ENCODE results near the gene IRS2. TPM values are rescaled to one million over a fixed set of nuclear protein-coding genes. Genes with fewer than 3 reads are reported as not detected.

IRS2 gene
- total and polyA plus RNA-seq, 2 experiments from 2014 or later = 3.6 to 14.5 TPM

- Histone ChIP-seq H4K20me1 (replicated peaks; ENCODE audit: insufficient read depth) (peaks cover 25% of the 10 kb centered on the region), H3K9me2 (ENCODE audit: insufficient read depth) (no peaks in the 10 kb centered on the region), H2AFZ (no peak overlapping the region), H3K4me1 (ENCODE audit: insufficient read depth) (peaks cover 7% of the 10 kb centered on the region; the same call in 1 of the 2 replicates), H3K36me3 (ENCODE audit: insufficient read depth) (no peaks in the 10 kb centered on the region), H3K27ac (ENCODE audit: low read depth) (no peak overlapping the region), H3K27me3 (ENCODE audit: insufficient read depth) (no peaks in the 10 kb centered on the region), H3K79me2 (replicated peaks; ENCODE audit: insufficient read depth) (peaks cover 78% of the 10 kb centered on the region), H3F3A (replicated peaks; ENCODE audit: low read depth) (no peaks in the 10 kb centered on the region), H3K4me3 (no peak overlapping the region), H3K4me2 (0 out of 2 replicates have a peak overlapping the region, but pooled peaks have one; percentile 23)
- Mint-ChIP-seq H3K27me3 (ENCODE audit: insufficient read depth, low read depth, poor library complexity) (peaks cover 5% of the 10 kb centered on the region), H3K4me3 (no peak overlapping the region), H3K36me3 (ENCODE audit: low read depth) (peaks cover 25% of the 10 kb centered on the region), H3K4me1 (peaks cover 28% of the 10 kb centered on the region), H3K27ac (no peak overlapping the region), H3K9me3 (no peaks in the 10 kb centered on the region)
- DNase-seq (ENCODE audit: low spot score) (no peak), ATAC-seq (no peak)
- TF ChIP-seq JUNB (IDR thresholded peaks at IDR 0.05; ENCODE audit: unreplicated experiment) = no peak
- no peak for TF ChIP-seq EZH2 (IDR thresholded peaks at IDR 0.05; ENCODE audit: low read depth, unreplicated experiment)
- TF ChIP-seq CREB1 (CRISPR knock-in tag; IDR thresholded peaks at IDR 0.05; ENCODE audit: low read depth) = no peak
- no peak for TF ChIP-seq EZH2phosphoT487 (IDR thresholded peaks at IDR 0.05; ENCODE audit: unreplicated experiment)
- no peak for TF ChIP-seq ETS1 (IDR thresholded peaks at IDR 0.05)
- TF ChIP-seq CTCF (conservative IDR thresholded peaks at IDR 0.05; ENCODE audit: low read depth in 2 of 2) = no peak
- TF ChIP-seq NANOG (IDR thresholded peaks at IDR 0.05; ENCODE audit: borderline replicate concordance) = no peak
- no peak for TF ChIP-seq REST (IDR thresholded peaks at IDR 0.05; ENCODE audit: unreplicated experiment)
- TF ChIP-seq STAT1 (IDR thresholded peaks at IDR 0.05; ENCODE audit: unreplicated experiment) = no peak
- no peak for TF ChIP-seq ZNF462 (CRISPR knock-in tag; IDR thresholded peaks at IDR 0.05)
- TF ChIP-seq ZNF114 (CRISPR knock-in tag; IDR thresholded peaks at IDR 0.05) = no peak
- no peak for TF ChIP-seq POLR2AphosphoS5 (IDR thresholded peaks at IDR 0.05; ENCODE audit: low read depth)
- TF ChIP-seq ZNF331 (CRISPR knock-in tag; IDR thresholded peaks at IDR 0.05; ENCODE audit: low read depth) = no peak
These were observed 16.5 kb downstream of the IRS2 start for GRCh38 chr13:109769921-109770320.

Data from GM23338 (cell line).